ENCODE data around the gene HRH2. TPM values are rescaled to one million over a fixed set of nuclear protein-coding genes. Genes with fewer than 3 reads are reported as not detected.

Gene HRH2
- total and polyA plus RNA-seq, 4 donors = 1.8 to 36.1 (median 9.9) TPM

DNA sequence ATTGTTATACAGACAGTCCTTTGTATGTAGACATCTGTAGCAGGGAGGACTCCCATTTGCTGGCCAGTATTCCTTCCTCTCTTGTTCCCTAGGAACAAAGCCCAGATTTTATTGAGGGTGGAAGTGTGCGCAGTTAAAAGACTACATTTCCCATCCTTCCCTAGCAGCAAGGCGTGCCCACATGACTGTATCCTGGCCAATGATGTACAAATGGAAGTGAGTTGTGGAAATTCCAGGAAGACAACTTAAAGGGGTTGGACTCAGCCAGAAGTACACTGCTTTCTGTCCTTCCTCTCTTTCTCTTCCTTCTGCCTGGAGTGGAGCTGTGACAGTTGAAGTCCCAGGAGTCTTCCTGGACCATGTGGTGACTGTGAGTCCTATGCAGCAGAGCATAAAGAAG is 89.0 kb downstream of the HRH2 start:
- Histone ChIP-seq H3K27me3 (ENCODE audit: control insufficient read depth in 3 of 3, insufficient read depth in 3 of 3, low read length in 2 of 3) (peaks cover 0 to 12% (median 0%) of the 10 kb centered on the region in 3 donors), H3K36me3 (ENCODE audit: control insufficient read depth in 4 of 4, insufficient read depth in 4 of 4, low read length in 4 of 4) (no peaks in the 10 kb centered on the region), H3K4me3 (no peak overlapping the region), H3K27ac (ENCODE audit: low read depth in 1 of 2, low read length in 1 of 2) (no peak overlapping the region), H3K9me3 (ENCODE audit: control insufficient read depth in 4 of 4, insufficient read depth in 3 of 4, low read length in 3 of 4) (peaks cover 0 to 4% (median 0%) of the 10 kb centered on the region in 4 donors), H3K4me1 (ENCODE audit: control insufficient read depth in 5 of 5, insufficient read depth in 5 of 5, low read length in 5 of 5) (no peaks in the 10 kb centered on the region), H3K9ac (ENCODE audit: insufficient read depth in 1 of 2, low read length in 2 of 2) (no peak overlapping the region)
- ATAC-seq (ENCODE audit: insufficient read depth, low FRiP score) (no peak), DNase-seq (no peak)
- 24 to 43% methylated on average over 2 of the region's 2 CpGs for WGBS, 2 donors
- TF ChIP-seq, protein P1, sequence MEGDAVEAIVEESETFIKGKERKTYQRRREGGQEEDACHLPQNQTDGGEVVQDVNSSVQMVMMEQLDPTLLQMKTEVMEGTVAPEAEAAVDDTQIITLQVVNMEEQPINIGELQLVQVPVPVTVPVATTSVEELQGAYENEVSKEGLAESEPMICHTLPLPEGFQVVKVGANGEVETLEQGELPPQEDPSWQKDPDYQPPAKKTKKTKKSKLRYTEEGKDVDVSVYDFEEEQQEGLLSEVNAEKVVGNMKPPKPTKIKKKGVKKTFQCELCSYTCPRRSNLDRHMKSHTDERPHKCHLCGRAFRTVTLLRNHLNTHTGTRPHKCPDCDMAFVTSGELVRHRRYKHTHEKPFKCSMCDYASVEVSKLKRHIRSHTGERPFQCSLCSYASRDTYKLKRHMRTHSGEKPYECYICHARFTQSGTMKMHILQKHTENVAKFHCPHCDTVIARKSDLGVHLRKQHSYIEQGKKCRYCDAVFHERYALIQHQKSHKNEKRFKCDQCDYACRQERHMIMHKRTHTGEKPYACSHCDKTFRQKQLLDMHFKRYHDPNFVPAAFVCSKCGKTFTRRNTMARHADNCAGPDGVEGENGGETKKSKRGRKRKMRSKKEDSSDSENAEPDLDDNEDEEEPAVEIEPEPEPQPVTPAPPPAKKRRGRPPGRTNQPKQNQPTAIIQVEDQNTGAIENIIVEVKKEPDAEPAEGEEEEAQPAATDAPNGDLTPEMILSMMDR (IDR thresholded peaks at IDR 0.05; ENCODE audit: control extremely low read depth, extremely low read depth) = no peak

DNA sequence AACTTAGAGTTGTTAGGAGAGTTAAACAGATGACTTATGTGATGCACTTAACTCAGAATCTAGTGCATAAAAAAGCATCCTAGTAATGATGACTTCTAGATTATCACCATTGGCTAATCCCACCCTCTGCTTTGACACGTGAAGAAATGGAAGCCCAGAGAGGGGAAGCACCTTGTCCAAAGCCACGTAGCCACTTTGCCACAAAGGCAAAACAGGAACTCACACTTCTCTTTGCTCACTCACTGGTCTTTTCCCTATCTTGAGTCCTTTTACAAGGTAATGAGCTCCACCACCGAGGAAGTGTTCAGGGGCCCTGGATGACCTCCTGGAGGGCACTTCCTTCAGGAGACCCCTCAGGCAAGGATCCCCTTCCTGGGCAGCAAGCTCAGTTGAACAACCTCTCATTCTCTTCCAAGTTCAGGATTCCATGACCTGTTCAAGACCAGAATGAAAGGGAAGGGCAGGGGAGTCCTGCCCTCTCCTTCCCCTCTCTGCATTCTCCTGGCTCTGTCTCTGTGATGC is 89.7 kb downstream of the HRH2 start:
- TF ChIP-seq, protein P1 (IDR thresholded peaks at IDR 0.05; ENCODE audit: control extremely low read depth, extremely low read depth) = no peak
- WGBS, 2 donors = 46 to 54% methylated on average over 3 of the region's 3 CpGs
- H3K27me3 ChIP-seq (ENCODE audit: control insufficient read depth in 3 of 3, insufficient read depth in 3 of 3, low read length in 2 of 3) = peaks cover 0 to 19% (median 3%) of the 10 kb centered on the region in 3 donors

DNA sequence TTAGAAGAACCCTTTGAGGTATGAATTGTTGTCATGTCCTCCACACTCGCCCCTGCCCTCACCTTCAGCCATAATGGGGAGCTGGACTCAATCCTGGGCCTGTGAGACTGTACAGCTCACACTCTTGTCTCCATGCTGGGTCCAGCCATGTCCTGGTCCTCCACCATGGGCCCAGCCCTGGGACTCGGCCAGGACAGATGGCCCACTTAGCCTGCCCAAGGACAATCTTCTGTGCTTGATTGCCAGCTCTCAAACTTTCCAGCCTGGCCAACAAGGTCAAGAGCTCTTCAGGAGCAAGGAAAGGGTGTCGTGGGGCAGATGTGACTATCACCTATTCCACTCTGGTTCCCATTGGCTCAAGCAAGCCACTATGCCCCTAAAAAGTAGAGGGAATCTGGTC is 90.8 kb downstream of the HRH2 start:
- Histone ChIP-seq H3K9me3 (ENCODE audit: control insufficient read depth in 4 of 4, insufficient read depth in 3 of 4, low read length in 3 of 4) (peaks cover 0 to 4% (median 0%) of the 10 kb centered on the region in 4 donors), H3K27ac (ENCODE audit: low read depth in 1 of 2, low read length in 1 of 2) (no peak overlapping the region), H3K27me3 (ENCODE audit: control insufficient read depth in 3 of 3, insufficient read depth in 3 of 3, low read length in 2 of 3) (peaks cover 0 to 22% (median 5%) of the 10 kb centered on the region in 3 donors), H3K4me1 (ENCODE audit: control insufficient read depth in 5 of 5, insufficient read depth in 5 of 5, low read length in 5 of 5) (no peaks in the 10 kb centered on the region), H3K4me3 (no peak overlapping the region), H3K9ac (ENCODE audit: insufficient read depth in 1 of 2, low read length in 2 of 2) (no peak overlapping the region), H3K36me3 (ENCODE audit: control insufficient read depth in 4 of 4, insufficient read depth in 4 of 4, low read length in 4 of 4) (no peaks in the 10 kb centered on the region)
- WGBS, 2 donors = 64 to 65% methylated on average over 3 of the region's 3 CpGs
- DNase-seq (no peak), ATAC-seq (ENCODE audit: insufficient read depth, low FRiP score) (no peak)
- TF ChIP-seq, protein P1 (IDR thresholded peaks at IDR 0.05; ENCODE audit: control extremely low read depth, extremely low read depth) = no peak

More for the DNA sequence above, 89.7 kb downstream of the HRH2 start:
- Histone ChIP-seq H3K36me3 (ENCODE audit: control insufficient read depth in 4 of 4, insufficient read depth in 4 of 4, low read length in 4 of 4) (no peaks in the 10 kb centered on the region), H3K9ac (ENCODE audit: insufficient read depth in 1 of 2, low read length in 2 of 2) (no peak overlapping the region), H3K9me3 (ENCODE audit: control insufficient read depth in 4 of 4, insufficient read depth in 3 of 4, low read length in 3 of 4) (peaks cover 0 to 4% (median 0%) of the 10 kb centered on the region in 4 donors), H3K4me3 (no peak overlapping the region), H3K27ac (ENCODE audit: low read depth in 1 of 2, low read length in 1 of 2) (no peak overlapping the region), H3K4me1 (ENCODE audit: control insufficient read depth in 5 of 5, insufficient read depth in 5 of 5, low read length in 5 of 5) (no peaks in the 10 kb centered on the region)
- ATAC-seq (ENCODE audit: insufficient read depth, low FRiP score) (no peak), DNase-seq (no peak)

DNA sequence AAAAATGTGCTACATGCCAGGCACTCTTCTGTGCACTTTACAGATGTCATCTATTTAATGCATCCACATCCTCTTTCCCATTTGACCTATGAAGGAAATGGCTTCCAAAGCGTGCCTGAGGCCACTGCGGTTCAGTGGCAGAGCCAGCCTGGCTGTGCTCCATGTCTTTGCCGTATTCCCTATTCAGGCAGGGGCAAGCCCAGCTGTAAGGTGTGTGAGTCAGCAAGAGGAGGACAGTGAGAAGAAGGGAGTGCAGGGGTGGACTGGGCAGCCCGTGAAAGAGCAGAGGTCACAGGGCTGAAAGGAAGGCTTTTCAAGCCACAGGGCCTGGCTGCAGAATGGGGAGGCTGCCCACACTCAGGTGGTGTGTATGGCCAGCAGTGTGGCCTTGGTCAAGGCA is 91.7 kb downstream of the HRH2 start:
- H3K4me1 ChIP-seq (ENCODE audit: control insufficient read depth in 5 of 5, insufficient read depth in 5 of 5, low read length in 5 of 5) = no peaks in the 10 kb centered on the region
- H3K27me3 ChIP-seq (ENCODE audit: control insufficient read depth in 3 of 3, insufficient read depth in 3 of 3, low read length in 2 of 3) = peaks cover 0 to 22% (median 7%) of the 10 kb centered on the region in 3 donors
- H3K9ac ChIP-seq (ENCODE audit: insufficient read depth in 1 of 2, low read length in 2 of 2) = no peak overlapping the region
- no peak overlapping the region for H3K4me3 ChIP-seq
- WGBS, 2 donors = 69 to 85% methylated on average over 4 of the region's 4 CpGs
- no peak for ATAC-seq (ENCODE audit: insufficient read depth, low FRiP score)
- peaks cover 0 to 4% (median 0%) of the 10 kb centered on the region in 4 donors for H3K9me3 ChIP-seq (ENCODE audit: control insufficient read depth in 4 of 4, insufficient read depth in 3 of 4, low read length in 3 of 4)
- no peak overlapping the region for H3K27ac ChIP-seq (ENCODE audit: low read depth in 1 of 2, low read length in 1 of 2)
- no peaks in the 10 kb centered on the region for H3K36me3 ChIP-seq (ENCODE audit: control insufficient read depth in 4 of 4, insufficient read depth in 4 of 4, low read length in 4 of 4)
- TF ChIP-seq, protein P1 (IDR thresholded peaks at IDR 0.05; ENCODE audit: control extremely low read depth, extremely low read depth) = no peak
- no peak for DNase-seq
